ENCODE data around the gene ADCY9. TPM values are rescaled to one million over a fixed set of nuclear protein-coding genes. Genes with fewer than 3 reads are reported as not detected.

The ADCY9 gene
- total RNA-seq, 1 experiment from 2014 or later = 9.8 TPM

DNA sequence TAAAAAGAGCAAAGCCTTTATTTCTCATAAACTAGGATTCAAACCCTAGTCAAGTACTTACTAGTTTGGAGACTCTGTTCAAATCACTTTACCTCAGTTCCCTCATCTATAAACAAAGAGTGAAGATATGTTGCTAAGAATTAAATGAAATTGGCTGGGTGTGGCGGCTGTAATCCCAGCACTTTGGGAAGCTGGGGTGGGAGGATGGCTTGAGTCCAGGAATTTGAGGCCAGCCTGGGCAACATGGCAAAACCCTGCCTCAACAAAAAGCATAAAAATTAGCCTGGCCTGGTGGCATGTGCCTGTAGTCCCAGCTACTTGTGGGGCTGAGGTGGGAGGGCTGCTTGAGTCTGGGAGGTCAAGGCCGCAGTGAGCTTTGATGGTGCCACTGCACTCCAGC lies 121.2 kb downstream of the ADCY9 start:
- no peaks in the 10 kb centered on the region for H3K27me3 ChIP-seq (ENCODE audit: insufficient read depth, low read length)
- no peak overlapping the region for H2AFZ ChIP-seq (ENCODE audit: low read depth, low read length, poor library complexity, severe bottlenecking)
- CTCF ChIA-PET = no interaction called here
- DNase-seq (ENCODE audit: low read depth, low spot score) (no peak), ATAC-seq (no peak)
- H3K9me3 ChIP-seq (ENCODE audit: control insufficient read depth in 1 of 2, insufficient read depth in 1 of 2, low read depth in 1 of 2, low read length in 2 of 2) = no peaks in the 10 kb centered on the region
- H3K4me1 ChIP-seq (ENCODE audit: control insufficient read depth in 1 of 2, insufficient read depth in 2 of 2, low read length in 2 of 2) = no peaks in the 10 kb centered on the region
- intact Hi-C loops (cut with micrococcal nuclease) = no loop called here
- no peaks in the 10 kb centered on the region for H3K36me3 ChIP-seq (ENCODE audit: control insufficient read depth in 1 of 2, insufficient read depth in 2 of 2, low read length in 2 of 2)
- H3K4me2 ChIP-seq (ENCODE audit: low read length) = no peak overlapping the region
- no TSS peak for BruUV-seq (replicated peaks)
- H3K79me2 ChIP-seq (ENCODE audit: insufficient read depth, low read length) = no peaks in the 10 kb centered on the region
- POLR2A ChIA-PET = no interaction called here
- no peaks in the 10 kb centered on the region for H4K20me1 ChIP-seq (ENCODE audit: insufficient read depth)
- H3K9me2 ChIP-seq (ENCODE audit: insufficient read depth) = no peaks in the 10 kb centered on the region
- no peak overlapping the region for H3K9ac ChIP-seq (ENCODE audit: low read length)
- no peak overlapping the region for H3K4me3 ChIP-seq (replicated peaks in 1 of 2; ENCODE audit: low read depth in 1 of 2, low read length in 2 of 2)
- RAD21 ChIA-PET (ENCODE audit: low non-redundant PET in 1 of 2, low total read pairs in 2 of 2, uncharacterized antibody in 2 of 2, unreplicated experiment in 2 of 2) = no interaction called here
- no peak for TF ChIP-seq CBX3 (IDR thresholded peaks at IDR 0.05; ENCODE audit: low read depth)
- no peak for TF ChIP-seq RAD21 (IDR thresholded peaks at IDR 0.05; ENCODE audit: low read depth)
- no peak for TF ChIP-seq TCF7L2 (IDR thresholded peaks at IDR 0.05; ENCODE audit: borderline replicate concordance, extremely low read depth, insufficient read depth, insufficient read length)
- no peak for TF ChIP-seq CEBPB (IDR thresholded peaks at IDR 0.05; ENCODE audit: low read depth)
- TF ChIP-seq ZNF274 (IDR thresholded peaks at IDR 0.05; ENCODE audit: low read depth, low read length) = no peak
- TF ChIP-seq, protein P1, sequence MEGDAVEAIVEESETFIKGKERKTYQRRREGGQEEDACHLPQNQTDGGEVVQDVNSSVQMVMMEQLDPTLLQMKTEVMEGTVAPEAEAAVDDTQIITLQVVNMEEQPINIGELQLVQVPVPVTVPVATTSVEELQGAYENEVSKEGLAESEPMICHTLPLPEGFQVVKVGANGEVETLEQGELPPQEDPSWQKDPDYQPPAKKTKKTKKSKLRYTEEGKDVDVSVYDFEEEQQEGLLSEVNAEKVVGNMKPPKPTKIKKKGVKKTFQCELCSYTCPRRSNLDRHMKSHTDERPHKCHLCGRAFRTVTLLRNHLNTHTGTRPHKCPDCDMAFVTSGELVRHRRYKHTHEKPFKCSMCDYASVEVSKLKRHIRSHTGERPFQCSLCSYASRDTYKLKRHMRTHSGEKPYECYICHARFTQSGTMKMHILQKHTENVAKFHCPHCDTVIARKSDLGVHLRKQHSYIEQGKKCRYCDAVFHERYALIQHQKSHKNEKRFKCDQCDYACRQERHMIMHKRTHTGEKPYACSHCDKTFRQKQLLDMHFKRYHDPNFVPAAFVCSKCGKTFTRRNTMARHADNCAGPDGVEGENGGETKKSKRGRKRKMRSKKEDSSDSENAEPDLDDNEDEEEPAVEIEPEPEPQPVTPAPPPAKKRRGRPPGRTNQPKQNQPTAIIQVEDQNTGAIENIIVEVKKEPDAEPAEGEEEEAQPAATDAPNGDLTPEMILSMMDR (IDR thresholded peaks at IDR 0.05 in 2 of 3, conservative IDR thresholded peaks at IDR 0.05 in 1 of 3; ENCODE audit: borderline replicate concordance in 1 of 3, insufficient read depth in 1 of 3, low read depth in 2 of 3, low read length in 2 of 3) = no peak
- no peak overlapping the region for H3K27ac ChIP-seq (ENCODE audit: low read depth, low read length)

DNA sequence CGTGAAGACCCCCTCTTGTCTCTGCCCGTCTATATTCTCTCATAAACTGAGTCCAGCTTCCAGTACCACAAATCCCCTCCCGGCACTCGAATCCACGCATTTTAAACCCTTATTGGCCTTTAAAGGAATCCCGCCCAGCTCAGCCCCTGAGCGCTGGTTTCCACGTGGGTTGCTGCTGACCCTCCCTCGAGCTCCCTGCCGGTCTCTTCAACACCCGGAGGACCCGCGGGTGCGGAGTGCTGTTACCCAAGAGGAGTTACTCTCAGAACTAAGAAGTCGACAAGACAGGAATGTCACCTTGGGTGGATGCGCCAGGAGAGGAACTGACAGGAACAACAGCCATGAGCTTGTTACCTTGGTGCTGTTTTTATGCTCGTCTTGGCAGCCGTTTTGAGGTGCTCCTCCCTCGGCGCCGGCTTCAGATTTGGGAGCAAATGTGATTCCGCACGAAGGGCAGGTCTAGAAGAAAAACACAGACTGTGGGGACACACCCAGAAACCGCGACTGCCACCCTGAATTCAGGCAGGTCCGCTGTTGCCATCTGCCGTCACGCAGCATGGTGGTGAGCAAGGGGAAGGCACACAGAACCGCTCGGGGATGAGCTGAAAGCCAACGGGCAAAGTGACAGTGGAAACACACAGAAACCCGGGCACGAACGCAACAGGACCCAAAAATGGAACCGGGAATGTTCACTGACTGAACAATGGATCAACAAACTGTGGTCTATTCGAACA lies 123.0 kb downstream of the ADCY9 start:
- no peak overlapping the region for H3K9ac ChIP-seq (ENCODE audit: low read length)

More for the DNA sequence above, 123.0 kb downstream of the ADCY9 start:
- no peak overlapping the region for H3K27ac ChIP-seq (ENCODE audit: low read depth, low read length)
- no peak overlapping the region for H3K4me2 ChIP-seq (ENCODE audit: low read length)
- no peak overlapping the region for H2AFZ ChIP-seq (ENCODE audit: low read depth, low read length, poor library complexity, severe bottlenecking)
- intact Hi-C loops (cut with micrococcal nuclease) = no loop called here
- ATAC-seq (no peak), DNase-seq (ENCODE audit: low read depth, low spot score) (no peak)
- H3K79me2 ChIP-seq (ENCODE audit: insufficient read depth, low read length) = no peaks in the 10 kb centered on the region
- ChIA-PET RAD21 (ENCODE audit: low non-redundant PET in 1 of 2, low total read pairs in 2 of 2, uncharacterized antibody in 2 of 2, unreplicated experiment in 2 of 2) (no interaction called here), CTCF (no interaction called here), POLR2A (interaction anchor here (0.6 kb wide), 1 partner anchor 32 kb away, joined by 3 read pairs; no protein-coding TSS in a partner anchor)
- TF ChIP-seq CBX3 (IDR thresholded peaks at IDR 0.05; ENCODE audit: low read depth) (no peak), RAD21 (IDR thresholded peaks at IDR 0.05; ENCODE audit: low read depth) (no peak), JUND (IDR thresholded peaks at IDR 0.05) (no peak), SP1 (IDR thresholded peaks at IDR 0.05; ENCODE audit: low read depth) (no peak), TCF7L2 (IDR thresholded peaks at IDR 0.05; ENCODE audit: borderline replicate concordance, extremely low read depth, insufficient read depth, insufficient read length) (no peak)
- TF ChIP-seq, protein P2, sequence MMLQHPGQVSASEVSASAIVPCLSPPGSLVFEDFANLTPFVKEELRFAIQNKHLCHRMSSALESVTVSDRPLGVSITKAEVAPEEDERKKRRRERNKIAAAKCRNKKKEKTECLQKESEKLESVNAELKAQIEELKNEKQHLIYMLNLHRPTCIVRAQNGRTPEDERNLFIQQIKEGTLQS (IDR thresholded peaks at IDR 0.05) = no peak
- H3K27me3 ChIP-seq (ENCODE audit: insufficient read depth, low read length) = no peaks in the 10 kb centered on the region
- H3K36me3 ChIP-seq (ENCODE audit: control insufficient read depth in 1 of 2, insufficient read depth in 2 of 2, low read length in 2 of 2) = no peaks in the 10 kb centered on the region
- no peaks in the 10 kb centered on the region for H3K9me3 ChIP-seq (ENCODE audit: control insufficient read depth in 1 of 2, insufficient read depth in 1 of 2, low read depth in 1 of 2, low read length in 2 of 2)
- H4K20me1 ChIP-seq (ENCODE audit: insufficient read depth) = no peaks in the 10 kb centered on the region
- H3K4me3 ChIP-seq (replicated peaks in 1 of 2; ENCODE audit: low read depth in 1 of 2, low read length in 2 of 2) = no peak overlapping the region
- no TSS peak for BruUV-seq (replicated peaks)
- no peaks in the 10 kb centered on the region for H3K9me2 ChIP-seq (ENCODE audit: insufficient read depth)
- H3K4me1 ChIP-seq (ENCODE audit: control insufficient read depth in 1 of 2, insufficient read depth in 2 of 2, low read length in 2 of 2) = no peaks in the 10 kb centered on the region

Data from HCT116 (cell line).